ENCODE measurements around the gene TLCD3A.
A peak's percentile ranks its signal among the peaks of the same experiment; 100 is the strongest.
"Not testable (repeated sequence)": the region's sequence is repeated elsewhere in the genome, so short reads cannot be mapped to it uniquely, and the experiment has no call there.

TLCD3A gene

GRCh38 chr17:749359-749758, 17.0 kb downstream of the TLCD3A start:
- DNase-seq (ENCODE audit: low read depth): not testable (repeated sequence)

- no peak for DNase-seq (ENCODE audit: low read depth)
Measured at GRCh38 chr17:750431-751037, 18.1 kb downstream of the TLCD3A start.

GRCh38 chr17:751269-752001, 19.0 kb downstream of the TLCD3A start:
- DNase-seq (ENCODE audit: low read depth): peak; percentile 36

GRCh38 chr17:752002-752619, 19.7 kb downstream of the TLCD3A start, which contains the start of gene GEMIN4:
Gene GEMIN4, minus strand, starts transcription at chr17:752264. Its CDS starts 122 bp downstream, at chr17:752142.
- DNase-seq (ENCODE audit: low read depth): peak; percentile 96

GRCh38 chr17:752620-753219, 20.3 kb downstream of the TLCD3A start:
- DNase-seq (ENCODE audit: low read depth): peak; percentile 31

GRCh38 chr17:753418-753817, 21.0 kb downstream of the TLCD3A start:
- no peak for DNase-seq (ENCODE audit: low read depth)

- DNase-seq (ENCODE audit: low read depth): not testable (repeated sequence)
Measured at GRCh38 chr17:755319-755961, 23.0 kb downstream of the TLCD3A start.

- DNase-seq (ENCODE audit: low read depth): not testable (repeated sequence)
Measured at GRCh38 chr17:756010-756567, 23.7 kb downstream of the TLCD3A start.

GRCh38 chr17:759964-760363, 27.6 kb downstream of the TLCD3A start:
- no peak for DNase-seq (ENCODE audit: low read depth)

GRCh38 chr17:760371-760770, 28.0 kb downstream of the TLCD3A start:
- no peak for DNase-seq (ENCODE audit: low read depth)

- DNase-seq (ENCODE audit: low read depth): no peak
Measured at GRCh38 chr17:767076-767475, 34.7 kb downstream of the TLCD3A start.

- DNase-seq (ENCODE audit: low read depth): no peak
Measured at GRCh38 chr17:773016-773415, 40.6 kb downstream of the TLCD3A start.

- no peak for DNase-seq (ENCODE audit: low read depth)
Measured at GRCh38 chr17:773467-774312, 41.3 kb downstream of the TLCD3A start.

- DNase-seq (ENCODE audit: low read depth): no peak
Measured at GRCh38 chr17:774313-774584, 41.9 kb downstream of the TLCD3A start.

GRCh38 chr17:778096-778495, 45.7 kb downstream of the TLCD3A start:
- DNase-seq (ENCODE audit: low read depth): no peak

- DNase-seq (ENCODE audit: low read depth): peak; percentile 91
Measured at GRCh38 chr17:781805-782731, 49.7 kb downstream of the TLCD3A start, which contains the start of the genes GLOD4 and MRM3. Gene GLOD4, minus strand, starts transcription at chr17:782280. Its CDS starts 25 bp downstream, at chr17:782255. Gene MRM3, plus strand, starts transcription at chr17:782353. Its CDS starts 26 bp downstream, at chr17:782379.

GRCh38 chr17:784143-784542, 51.7 kb downstream of the TLCD3A start:
- DNase-seq (ENCODE audit: low read depth): no peak

GRCh38 chr17:785901-786300, 53.5 kb downstream of the TLCD3A start:
- not testable (repeated sequence) for DNase-seq (ENCODE audit: low read depth)

GRCh38 chr17:787641-788221, 55.3 kb downstream of the TLCD3A start:
- no peak for DNase-seq (ENCODE audit: low read depth)

GRCh38 chr17:788551-788950, 56.2 kb downstream of the TLCD3A start:
- no peak for DNase-seq (ENCODE audit: low read depth)
